Activated CD4-positive, alpha-beta T cell treated with anti-CD3 and anti-CD28 coated beads for 24 hours (primary cell): ENCODE data around the gene SEPTIN11.

Experiments used
- DNase-seq, 2 donors: peaks; one replicate each; pipeline ENCODE4 v3.0.0-alpha.2; 2020; ENCODE audit warnings: low read depth in 2 of 2

The SEPTIN11 gene

DNA sequence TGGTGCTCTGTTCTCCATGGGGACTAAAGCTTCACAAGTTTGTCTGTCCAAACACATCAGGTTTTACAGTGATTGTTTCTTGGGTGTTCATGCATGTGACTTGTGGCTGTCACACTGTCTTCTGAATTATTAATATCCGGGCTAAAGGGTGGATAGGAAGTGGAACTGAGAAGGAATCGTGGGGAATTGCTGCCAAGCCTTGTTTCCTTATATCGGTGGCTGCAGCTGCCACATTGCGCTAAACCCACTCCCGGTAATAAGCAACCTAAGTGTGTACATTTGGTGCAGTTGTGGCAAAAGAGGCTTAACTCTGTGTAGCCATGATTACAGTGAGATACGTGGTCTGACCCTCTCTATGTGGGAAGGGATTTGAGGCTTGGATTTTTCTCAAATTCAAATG lies 30.7 kb downstream of the SEPTIN11 start:
- DNase-seq = no peak

- no peak for DNase-seq
Measured at GRCh38 chr4:76981644-76982043, 32.1 kb downstream of the SEPTIN11 start.

GRCh38 chr4:76982638-76983584 lies 33.4 kb downstream of the SEPTIN11 start:
- DNase-seq = no peak

GRCh38 chr4:76984127-76984526 lies 34.6 kb downstream of the SEPTIN11 start:
- DNase-seq = no peak

DNA sequence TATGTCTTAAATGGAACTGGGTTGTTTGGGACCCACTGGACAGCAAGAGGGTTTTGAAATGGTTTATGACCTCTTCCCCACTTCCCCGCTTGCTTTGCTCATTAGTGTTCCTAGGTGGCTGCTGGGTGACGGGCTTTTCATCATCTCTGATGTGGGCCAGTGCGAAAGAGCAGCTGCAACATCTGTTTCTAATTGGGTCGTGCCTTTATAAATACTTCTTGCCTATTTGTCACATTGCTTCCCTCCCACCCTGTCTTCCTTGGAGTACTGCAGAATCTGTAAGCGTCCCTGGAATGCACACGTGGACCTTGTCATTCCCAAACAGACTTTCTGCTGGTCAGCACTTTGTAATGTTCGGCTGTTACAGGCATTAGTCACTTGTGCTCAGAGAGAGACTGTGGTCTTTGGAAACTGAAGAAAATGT lies 35.2 kb downstream of the SEPTIN11 start:
- no peak for DNase-seq

GRCh38 chr4:76987153-76987591 lies 37.6 kb downstream of the SEPTIN11 start:
- DNase-seq = no peak

DNA sequence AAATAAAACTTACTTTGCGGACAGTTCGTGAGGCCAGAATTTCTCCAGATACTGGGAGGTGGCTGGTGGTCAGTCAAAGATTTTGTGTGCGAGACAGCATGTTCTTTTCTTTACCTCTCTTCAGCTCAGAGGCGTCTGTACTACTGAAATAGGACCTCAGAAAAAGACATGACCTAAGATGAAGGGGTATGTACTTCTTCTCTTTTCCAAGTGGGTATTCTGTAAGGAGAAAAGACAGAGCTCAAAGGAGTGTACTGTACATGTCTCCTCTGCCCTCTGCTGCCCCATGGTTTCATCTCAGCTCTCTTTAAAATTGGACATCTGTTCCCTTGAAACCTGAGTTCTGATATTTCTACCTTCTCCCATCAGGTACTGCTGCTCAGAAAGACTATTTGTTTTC lies 38.1 kb downstream of the SEPTIN11 start:
- no peak for DNase-seq

GRCh38 chr4:76989391-76990061 lies 40.0 kb downstream of the SEPTIN11 start:
- peak in 1 of 2 donors; percentile 6 for DNase-seq

DNA sequence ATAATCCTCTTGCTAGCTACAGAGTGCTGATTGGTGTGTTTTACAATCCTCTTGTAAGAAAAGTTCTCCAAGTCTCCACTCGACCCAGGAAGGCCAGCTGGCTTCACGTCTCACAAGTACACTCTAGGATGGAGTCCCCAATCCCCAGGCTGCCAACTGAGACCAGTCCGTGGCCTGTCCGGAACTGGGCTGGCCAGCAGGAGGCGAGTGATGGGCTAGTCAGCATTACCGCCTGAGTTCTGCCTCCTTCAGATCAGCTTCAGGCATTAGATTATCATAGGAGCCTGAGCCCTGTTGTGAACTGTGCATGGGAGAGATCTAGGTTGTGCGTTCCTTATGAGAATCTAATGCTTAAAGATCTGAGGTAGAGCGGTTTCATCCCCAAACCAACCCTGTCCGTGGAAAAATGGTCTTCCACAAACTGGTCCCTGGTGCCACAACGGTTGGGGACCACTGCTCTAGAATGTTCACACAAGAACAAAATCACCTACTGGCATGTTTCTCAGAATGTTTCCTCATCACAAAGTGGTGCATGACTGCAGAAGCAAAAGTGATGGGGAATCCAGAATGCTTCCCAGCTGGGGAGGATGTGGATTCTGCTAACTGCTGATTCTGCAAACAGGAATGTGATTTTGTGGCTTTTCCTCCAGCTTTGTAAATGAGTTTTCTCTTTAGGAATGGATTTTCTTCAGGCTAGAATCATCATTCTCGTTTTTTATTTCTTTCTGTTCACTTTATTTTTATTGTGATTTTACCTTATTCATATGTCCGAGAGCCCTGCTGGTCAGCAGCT lies 40.9 kb downstream of the SEPTIN11 start:
- DNase-seq = no peak

- no peak for DNase-seq
Measured at GRCh38 chr4:76991161-76991660, 41.7 kb downstream of the SEPTIN11 start.

- DNase-seq = no peak
Measured at GRCh38 chr4:76993787-76994641, 44.5 kb downstream of the SEPTIN11 start.

- no peak for DNase-seq
Measured at GRCh38 chr4:76995776-76996175, 46.2 kb downstream of the SEPTIN11 start.

- DNase-seq = no peak
Measured at GRCh38 chr4:76996445-76996844, 46.9 kb downstream of the SEPTIN11 start.

DNA sequence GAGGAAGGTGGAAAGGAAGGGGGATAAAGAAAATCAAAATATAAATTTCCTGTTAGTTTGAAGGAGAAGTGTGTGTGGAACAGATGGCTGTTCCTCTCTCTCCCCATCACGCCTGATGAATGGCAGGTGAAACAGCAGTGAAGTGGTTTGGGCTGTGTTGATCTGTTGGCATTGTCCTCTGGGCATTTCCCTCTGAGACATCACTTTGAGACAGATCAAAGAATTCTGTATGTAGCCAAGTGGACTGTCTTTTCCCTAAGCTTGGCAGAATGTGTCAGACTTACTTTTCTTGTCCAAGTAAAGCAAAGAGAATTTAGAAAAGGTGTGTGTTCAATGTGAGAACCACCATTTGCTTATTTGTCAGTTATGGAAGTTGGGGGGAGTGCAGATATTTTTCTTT lies 47.5 kb downstream of the SEPTIN11 start:
- DNase-seq = no peak

- no peak for DNase-seq
Measured at GRCh38 chr4:76997532-76997931, 48.0 kb downstream of the SEPTIN11 start.

DNA sequence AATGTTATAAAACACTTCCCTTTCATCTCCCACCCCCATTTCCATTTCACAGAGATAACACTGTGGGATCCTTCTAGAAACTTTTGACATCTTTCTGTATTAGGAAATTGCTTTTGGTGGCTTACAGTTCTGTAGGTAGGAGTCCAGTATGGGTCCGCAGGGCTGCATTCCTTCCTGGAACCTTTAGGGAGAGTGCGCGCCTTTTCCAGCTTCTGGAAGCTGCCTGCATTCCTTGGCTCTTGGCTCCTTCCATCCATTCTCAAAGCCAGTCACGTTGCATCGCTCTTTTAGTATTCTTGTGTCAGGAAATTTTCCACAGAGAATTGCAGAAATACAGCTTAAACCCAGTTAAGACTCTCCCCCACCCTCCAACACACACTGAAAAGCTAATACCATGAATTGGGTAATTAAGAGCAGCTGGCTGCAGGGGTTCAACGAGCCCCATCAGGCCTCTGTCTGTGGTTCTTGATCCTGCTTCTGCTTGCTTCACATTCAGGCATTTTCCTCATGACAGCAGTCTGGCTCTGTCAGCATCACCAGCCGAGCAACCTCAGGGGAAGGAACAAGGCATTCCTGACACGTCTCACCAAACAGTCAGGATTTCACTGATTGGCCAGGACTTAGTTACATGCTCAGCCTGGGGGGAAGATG lies 48.8 kb downstream of the SEPTIN11 start:
- no peak for DNase-seq
